NCI-H526 (cell line): ENCODE data around the gene TMBIM6.
A peak's percentile ranks its signal among the peaks of the same experiment; 100 is the strongest.
"Not testable (repeated sequence)": the region's sequence is repeated elsewhere in the genome, so short reads cannot be mapped to it uniquely, and the experiment has no call there.

Experiments
- DNase-seq, 2 experiments: peaks; one replicate each; lab custom pipeline; 2025; lab: John Stamatoyannopoulos, UW

TMBIM6 gene

GRCh38 chr12:49728446-49728845, 12.9 kb upstream of the TMBIM6 start:
- no peak for DNase-seq

DNA sequence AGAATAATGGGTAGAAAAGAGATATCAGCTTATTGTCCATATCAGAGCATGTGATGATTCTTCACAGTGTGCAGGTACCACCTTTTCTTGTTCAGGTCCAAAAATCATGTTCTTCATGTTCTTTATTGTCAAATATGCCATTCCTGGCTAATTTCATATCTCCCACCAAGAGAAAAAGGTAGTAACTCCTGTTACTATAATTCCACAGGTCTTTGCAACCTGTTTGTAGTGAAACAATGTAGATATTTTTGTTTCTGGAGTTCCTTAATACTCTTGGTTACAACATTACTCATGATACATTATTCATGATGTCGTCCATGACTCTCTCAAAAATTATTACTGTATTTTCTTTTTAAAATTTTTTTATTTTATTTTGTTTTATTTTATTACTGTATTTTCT, 11.3 kb upstream of the TMBIM6 start:
- no peak for DNase-seq

DNA sequence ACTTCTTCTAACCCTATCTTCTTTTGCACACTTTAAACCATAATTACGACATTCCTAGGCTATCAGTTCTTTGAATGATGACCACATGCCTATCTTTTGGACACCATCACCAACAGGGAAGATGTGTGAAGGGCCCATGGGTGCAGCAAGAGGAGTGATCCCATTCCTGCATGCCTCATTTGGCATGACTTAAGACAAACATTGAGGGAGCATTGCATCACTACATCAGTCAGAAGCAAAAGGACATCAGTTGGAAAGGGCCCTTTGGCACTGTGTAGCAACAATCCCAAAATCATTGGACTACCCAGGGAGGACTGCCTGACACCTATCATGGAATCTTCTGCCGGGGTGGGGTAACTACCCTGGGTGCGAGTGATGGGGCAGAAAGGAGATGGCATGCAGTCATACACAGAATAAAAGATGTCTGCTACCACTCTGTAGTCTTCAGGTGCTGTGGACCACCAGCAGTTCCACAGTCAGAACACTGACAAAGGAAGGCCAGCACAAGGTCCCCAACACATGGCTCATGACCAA, 10.7 kb upstream of the TMBIM6 start:
- DNase-seq = no peak

GRCh38 chr12:49733219-49734017, 7.9 kb upstream of the TMBIM6 start:
- DNase-seq = no peak

GRCh38 chr12:49734900-49735299, 6.5 kb upstream of the TMBIM6 start:
- DNase-seq = not testable (repeated sequence)

- not testable (repeated sequence) for DNase-seq
These were observed 2.6 kb upstream of the TMBIM6 start for GRCh38 chr12:49738721-49739120.

- not testable (repeated sequence) for DNase-seq
These were observed 1.1 kb upstream of the TMBIM6 start for GRCh38 chr12:49740277-49740676.

DNA sequence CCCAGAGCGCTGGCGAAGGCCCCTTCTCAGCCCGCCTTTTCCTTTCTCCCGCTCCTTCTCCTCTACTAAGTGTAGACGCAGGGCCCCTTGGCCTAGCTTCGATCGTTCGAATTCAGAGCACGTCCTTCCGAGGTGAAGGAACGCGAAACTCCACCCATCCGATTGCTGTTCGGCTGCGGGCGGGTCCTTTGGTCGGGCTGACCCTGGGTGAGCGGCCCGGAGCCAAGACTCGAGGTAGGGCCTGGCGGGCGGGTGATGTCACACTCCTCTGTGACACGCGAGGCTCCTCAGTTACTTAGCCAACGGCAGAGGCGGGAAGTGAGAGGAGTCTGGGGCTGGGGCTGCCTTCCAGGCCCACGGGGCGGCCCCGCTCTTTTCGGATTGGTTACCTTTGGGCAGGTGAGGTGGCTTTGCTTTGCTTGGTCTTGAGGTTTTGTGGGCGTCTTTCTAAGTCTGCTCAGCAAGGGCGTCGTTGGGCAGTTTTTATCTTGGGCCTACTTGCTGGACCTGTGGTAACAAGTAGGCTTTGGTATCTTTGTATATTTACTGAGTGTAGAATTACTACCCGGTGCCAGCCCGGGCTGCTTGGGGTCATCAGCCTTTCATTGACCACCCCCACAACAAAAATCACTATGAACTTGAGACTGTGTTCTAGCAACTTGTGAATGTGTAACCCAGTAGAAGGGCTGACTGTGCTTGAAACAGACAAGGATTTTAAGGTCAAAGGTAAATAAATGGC, 694 bp downstream of the TMBIM6 start:
- peak; percentile 66 to 78 for DNase-seq

DNA sequence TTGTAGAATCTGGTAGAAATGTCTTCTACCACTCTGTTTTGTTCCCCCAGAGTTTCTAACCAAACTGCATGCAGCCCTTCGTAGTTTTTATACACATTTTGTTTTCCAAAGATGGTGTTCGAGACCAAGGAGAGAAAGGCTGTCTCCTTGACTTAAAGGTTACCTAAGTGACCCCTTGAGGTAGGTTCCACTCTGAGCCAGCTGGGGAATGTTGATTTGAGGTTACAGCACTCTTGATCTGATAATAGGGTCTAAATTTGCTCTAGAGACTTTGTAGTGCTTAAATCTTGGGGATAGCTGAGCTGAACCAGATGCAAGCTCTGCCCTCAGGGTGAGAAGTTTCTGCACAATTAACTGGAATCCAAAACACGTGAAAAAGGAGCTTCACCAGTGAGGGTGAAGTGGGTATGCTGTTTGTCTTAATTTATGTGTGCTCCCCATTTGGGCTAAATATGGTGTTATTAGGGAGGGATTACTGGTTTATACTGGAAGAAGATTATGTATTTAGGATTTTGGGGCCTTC, 3.1 kb downstream of the TMBIM6 start:
- DNase-seq = no peak

DNA sequence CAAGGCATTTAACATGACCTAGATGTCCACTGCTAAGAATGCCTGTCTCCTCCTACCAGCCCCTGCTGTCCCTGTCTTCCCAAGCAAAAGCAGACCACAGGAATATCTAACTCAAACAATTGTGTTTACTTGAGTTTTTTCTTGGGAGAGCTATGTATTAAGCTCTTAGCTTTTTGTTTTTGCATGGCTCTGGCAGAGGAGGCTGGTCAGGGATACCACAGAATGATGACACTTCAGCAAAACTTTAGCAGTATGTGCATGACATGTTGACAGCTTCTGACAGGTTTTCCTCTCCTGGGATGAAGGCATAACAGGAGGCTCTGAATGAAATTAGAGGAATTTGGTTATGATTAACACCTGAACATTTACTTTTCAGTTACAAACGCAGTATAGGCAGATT, 6.9 kb downstream of the TMBIM6 start:
- no peak for DNase-seq

DNA sequence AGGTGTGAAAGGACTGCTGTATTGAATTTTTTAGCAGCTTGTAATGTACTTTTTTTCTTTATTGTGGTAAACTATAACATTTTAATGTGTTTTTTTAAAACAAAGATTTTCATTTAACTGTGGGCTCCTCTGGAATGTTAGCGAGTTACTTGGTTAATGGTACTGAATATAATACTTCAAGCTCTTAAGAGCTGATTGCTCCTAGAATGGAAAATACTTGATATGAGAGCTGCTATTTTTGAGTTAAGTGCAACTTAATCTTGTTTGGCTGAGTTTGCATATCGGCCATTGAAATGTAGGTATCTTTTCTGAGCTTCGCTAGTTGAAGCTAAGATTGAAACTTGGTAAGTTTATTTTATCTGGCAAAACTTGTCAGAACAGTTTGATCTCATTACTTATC, 7.4 kb downstream of the TMBIM6 start:
- no peak for DNase-seq

DNA sequence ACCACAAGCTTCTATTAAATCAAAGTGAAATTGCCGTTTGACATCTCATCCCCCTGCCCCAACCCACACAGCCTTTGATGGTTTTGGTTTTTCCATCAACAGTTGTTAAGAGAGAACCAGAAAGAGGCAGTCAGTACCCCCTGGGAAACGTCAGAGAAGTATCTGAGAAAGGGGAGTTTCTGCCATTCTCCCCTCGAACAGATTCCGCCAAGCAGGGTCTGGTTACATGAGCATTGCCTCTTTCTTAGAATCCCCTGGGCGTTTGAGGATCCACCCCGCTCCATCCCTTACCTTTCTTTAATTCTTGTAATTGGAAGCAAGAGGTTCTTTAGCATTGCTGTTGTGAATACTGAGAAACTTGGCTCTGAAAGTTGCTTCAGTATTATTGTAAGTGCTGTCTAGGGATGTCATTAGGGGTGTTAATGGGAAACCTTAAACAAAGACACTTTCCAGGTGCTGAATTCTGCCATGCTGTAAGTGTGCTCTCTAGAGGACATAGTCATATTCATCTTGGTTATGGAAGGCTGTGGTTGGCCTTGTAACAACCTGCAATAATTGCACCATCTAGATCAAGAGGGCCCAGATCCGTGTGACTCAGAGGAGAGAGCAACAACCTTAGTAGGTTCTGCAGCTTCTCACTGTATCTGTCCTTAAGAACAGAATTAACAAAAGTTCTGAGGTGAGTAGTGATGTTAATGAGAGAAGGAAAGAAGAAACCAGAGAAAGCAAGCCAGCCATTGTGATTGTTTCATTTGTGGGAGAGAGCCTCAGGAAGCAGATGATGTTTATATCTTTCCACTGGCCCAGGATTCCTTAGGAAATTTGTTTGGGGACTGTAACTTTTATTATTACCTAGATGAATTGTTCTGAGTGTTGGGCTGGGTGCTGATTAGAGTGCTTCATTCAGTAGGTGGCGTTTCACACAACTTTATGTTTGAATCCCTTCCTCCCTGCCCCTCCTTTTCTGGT, 9.0 kb downstream of the TMBIM6 start:
- DNase-seq = no peak

DNA sequence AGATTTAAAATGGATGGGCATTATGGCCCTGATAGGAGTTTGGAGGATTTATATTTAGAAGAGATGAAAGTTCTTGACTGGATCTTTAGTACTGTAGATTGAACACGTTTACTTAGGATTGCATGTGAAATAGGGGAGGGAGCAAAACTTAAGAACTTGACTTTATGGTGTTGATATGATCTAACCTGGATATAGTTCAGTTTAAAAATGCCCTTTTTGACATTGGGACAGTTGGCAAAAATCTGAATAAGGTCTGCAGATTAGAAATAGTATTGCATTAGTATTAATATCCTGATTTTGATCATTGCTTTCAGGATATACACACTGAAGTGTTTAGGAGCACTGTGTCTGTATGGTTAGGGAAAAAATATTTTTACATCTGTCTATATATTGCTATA, 9.6 kb downstream of the TMBIM6 start:
- no peak for DNase-seq

GRCh38 chr12:49761677-49762467, 20.5 kb downstream of the TMBIM6 start:
- DNase-seq = no peak

DNA sequence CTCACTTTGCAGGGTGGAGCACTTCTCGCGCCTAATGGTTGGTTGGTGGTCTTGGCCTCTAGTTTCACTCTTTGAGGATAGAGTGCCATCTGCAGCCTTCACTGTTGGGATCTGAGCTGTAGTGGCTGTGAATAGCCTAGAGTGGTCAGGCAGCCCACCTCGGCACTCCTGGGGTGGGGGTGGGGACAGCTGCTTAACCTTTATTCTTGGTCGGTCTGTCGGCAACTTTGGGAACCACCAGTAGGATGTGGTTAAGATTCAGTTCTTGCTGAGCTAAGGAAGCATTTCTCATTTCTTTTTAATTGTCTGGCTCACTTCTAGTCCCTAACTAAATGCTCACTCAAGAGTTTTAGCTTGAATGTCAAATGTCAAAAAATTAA, 21.1 kb downstream of the TMBIM6 start:
- no peak for DNase-seq

DNA sequence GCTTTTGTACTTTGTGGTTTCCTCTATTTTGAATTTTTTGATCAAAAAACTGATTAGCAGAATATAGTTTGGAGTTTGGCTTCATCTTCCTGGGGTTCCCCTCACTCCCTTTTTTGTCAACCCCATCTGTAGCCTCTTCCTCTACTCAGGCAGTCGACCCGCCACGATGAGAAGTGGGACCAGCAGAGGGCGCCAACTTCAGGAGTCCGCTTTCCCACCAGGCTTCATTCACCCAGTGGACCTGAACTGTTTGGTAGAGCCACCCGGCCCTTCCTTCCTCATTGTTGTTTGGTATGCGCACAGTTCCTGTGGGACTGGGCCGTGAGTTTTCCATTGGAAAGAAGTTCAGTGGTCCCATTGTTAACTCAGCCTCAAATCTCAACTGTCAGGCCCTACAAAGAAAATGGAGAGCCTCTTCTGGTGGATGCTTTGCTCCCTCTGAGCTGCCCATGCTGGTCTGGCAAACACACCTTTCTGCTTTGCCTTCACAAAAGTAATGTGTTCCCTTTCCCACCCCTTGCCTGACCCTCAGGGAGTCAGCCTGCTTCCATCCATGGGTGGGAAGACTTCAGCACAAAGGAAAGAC, 21.7 kb downstream of the TMBIM6 start:
- peak in 1 of 2 experiments; percentile 61 for DNase-seq

GRCh38 chr12:49764126-49764525, 22.8 kb downstream of the TMBIM6 start:
- DNase-seq = no peak

GRCh38 chr12:49766115-49766455, 24.7 kb downstream of the TMBIM6 start:
- DNase-seq = no peak

- DNase-seq = peak in 1 of 2 experiments; percentile 17
These were observed 26.0 kb downstream of the TMBIM6 start for GRCh38 chr12:49767333-49767732.

GRCh38 chr12:49773102-49773501, 31.7 kb downstream of the TMBIM6 start:
- DNase-seq = not testable (repeated sequence)

GRCh38 chr12:49776413-49776812, 35.1 kb downstream of the TMBIM6 start:
- peak; percentile 19 to 81 for DNase-seq
